ENCODE measurements around the gene DOC2B. TPM values are rescaled to one million over a fixed set of nuclear protein-coding genes. Genes with fewer than 3 reads are reported as not detected.

Gene DOC2B
- total and polyA plus RNA-seq, 2 of the 13 experiments (the other 11 are each of a cell fraction or from before 2014, with no cell fraction given), result 0.09 to 0.22 TPM

DNA sequence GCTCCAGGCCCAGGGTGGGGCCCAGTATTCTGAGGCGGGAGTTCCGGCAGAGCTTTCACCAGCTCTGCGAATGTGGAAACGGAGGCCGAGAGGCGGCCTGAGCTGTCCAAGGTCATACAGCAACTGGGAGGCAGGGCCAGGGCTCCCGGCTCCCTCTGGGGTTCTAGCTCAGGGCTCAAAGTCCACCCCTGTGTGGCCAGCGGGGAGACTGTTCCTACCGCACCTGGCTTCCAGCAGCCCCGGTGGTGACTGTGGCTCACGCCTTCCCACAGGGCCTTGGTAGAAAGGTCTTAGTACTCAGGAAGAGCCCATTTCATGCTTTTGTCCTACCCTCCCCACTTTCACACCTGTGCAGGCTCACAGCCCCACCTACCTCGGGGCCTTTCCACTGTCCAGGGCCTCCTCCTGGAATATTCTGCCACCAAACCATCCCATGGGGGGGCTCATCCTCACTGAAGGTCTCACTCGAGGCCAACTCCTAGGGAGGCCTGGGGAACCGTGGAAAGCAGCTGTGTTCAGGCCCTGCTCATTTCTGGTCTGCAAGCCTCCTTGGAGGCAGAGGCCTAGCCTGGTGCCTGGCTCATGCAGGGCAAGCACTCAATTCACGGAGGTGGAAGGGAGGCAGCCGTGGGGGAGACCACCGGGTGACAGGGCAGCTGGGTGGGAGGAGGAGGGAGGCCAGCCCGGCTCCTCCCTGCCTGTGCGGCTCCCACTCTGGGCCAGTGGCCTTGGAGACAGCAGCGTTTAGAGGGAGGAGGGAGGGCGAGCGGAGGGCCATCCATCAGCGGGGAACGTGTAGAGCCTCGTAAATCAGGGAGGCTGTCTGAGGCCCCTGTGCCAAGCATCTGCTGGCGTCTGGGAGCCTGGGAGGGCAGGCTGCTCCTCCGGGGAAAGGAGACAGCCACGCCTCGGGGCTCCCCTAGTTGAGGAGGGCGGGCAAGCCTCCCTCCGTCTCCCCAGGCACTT lies 12.7 kb upstream of the DOC2B start (continued):
- TF ChIP-seq, protein P1, sequence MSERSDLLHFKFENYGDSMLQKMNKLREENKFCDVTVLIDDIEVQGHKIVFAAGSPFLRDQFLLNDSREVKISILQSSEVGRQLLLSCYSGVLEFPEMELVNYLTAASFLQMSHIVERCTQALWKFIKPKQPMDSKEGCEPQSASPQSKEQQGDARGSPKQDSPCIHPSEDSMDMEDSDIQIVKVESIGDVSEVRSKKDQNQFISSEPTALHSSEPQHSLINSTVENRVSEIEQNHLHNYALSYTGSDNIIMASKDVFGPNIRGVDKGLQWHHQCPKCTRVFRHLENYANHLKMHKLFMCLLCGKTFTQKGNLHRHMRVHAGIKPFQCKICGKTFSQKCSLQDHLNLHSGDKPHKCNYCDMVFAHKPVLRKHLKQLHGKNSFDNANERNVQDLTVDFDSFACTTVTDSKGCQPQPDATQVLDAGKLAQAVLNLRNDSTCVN (CRISPR knock-in tag; IDR thresholded peaks at IDR 0.05; ENCODE audit: borderline replicate concordance), result peak; percentile 80
- TF ChIP-seq GPN1 (CRISPR knock-in tag; IDR thresholded peaks at IDR 0.05; ENCODE audit: borderline replicate concordance), result no peak
- no peak for TF ChIP-seq ZNF496 (CRISPR knock-in tag; IDR thresholded peaks at IDR 0.05; ENCODE audit: insufficient replicate concordance)
- TF ChIP-seq, protein P2, sequence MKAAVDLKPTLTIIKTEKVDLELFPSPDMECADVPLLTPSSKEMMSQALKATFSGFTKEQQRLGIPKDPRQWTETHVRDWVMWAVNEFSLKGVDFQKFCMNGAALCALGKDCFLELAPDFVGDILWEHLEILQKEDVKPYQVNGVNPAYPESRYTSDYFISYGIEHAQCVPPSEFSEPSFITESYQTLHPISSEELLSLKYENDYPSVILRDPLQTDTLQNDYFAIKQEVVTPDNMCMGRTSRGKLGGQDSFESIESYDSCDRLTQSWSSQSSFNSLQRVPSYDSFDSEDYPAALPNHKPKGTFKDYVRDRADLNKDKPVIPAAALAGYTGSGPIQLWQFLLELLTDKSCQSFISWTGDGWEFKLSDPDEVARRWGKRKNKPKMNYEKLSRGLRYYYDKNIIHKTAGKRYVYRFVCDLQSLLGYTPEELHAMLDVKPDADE (CRISPR knock-in tag; IDR thresholded peaks at IDR 0.05), result 0 out of 2 replicates have a peak, but pooled peaks have one; percentile 44
- no peak for TF ChIP-seq SRSF9 (IDR thresholded peaks at IDR 0.05; ENCODE audit: borderline replicate concordance, insufficient read depth, low read depth, low read length, poor library complexity, severe bottlenecking)
- TF ChIP-seq, protein P3, sequence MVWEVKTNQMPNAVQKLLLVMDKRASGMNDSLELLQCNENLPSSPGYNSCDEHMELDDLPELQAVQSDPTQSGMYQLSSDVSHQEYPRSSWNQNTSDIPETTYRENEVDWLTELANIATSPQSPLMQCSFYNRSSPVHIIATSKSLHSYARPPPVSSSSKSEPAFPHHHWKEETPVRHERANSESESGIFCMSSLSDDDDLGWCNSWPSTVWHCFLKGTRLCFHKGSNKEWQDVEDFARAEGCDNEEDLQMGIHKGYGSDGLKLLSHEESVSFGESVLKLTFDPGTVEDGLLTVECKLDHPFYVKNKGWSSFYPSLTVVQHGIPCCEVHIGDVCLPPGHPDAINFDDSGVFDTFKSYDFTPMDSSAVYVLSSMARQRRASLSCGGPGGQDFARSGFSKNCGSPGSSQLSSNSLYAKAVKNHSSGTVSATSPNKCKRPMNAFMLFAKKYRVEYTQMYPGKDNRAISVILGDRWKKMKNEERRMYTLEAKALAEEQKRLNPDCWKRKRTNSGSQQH (CRISPR knock-in tag; IDR thresholded peaks at IDR 0.05; ENCODE audit: low read depth), result no peak
- TF ChIP-seq POLR2AphosphoS2 (IDR thresholded peaks at IDR 0.05; ENCODE audit: low read depth, low read length), result no peak
- TF ChIP-seq SP140L (CRISPR knock-in tag; IDR thresholded peaks at IDR 0.05; ENCODE audit: borderline replicate concordance), result no peak
- TF ChIP-seq FOXK2 (IDR thresholded peaks at IDR 0.05), result no peak
- TF ChIP-seq, protein P4, sequence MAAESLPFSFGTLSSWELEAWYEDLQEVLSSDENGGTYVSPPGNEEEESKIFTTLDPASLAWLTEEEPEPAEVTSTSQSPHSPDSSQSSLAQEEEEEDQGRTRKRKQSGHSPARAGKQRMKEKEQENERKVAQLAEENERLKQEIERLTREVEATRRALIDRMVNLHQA (CRISPR knock-in tag; IDR thresholded peaks at IDR 0.05), result no peak
- no peak for TF ChIP-seq ZBTB3 (CRISPR knock-in tag; IDR thresholded peaks at IDR 0.05; ENCODE audit: borderline replicate concordance, low read depth)
- TF ChIP-seq TARDBP (CRISPR knock-in tag; IDR thresholded peaks at IDR 0.05), result peak; percentile 55; the same call in 1 of the 2 replicates
- no peak for TF ChIP-seq CC2D1A (CRISPR knock-in tag; IDR thresholded peaks at IDR 0.05)
- peak; percentile 39; the same call in 1 of the 2 replicates for TF ChIP-seq KAT8 (CRISPR knock-in tag; IDR thresholded peaks at IDR 0.05)
- no peak for TF ChIP-seq ZNF883 (CRISPR knock-in tag; IDR thresholded peaks at IDR 0.05; ENCODE audit: not compliant biosample characterization)
- no peak for TF ChIP-seq RARG (CRISPR knock-in tag; IDR thresholded peaks at IDR 0.05; ENCODE audit: low read depth)
- TF ChIP-seq, protein P5, sequence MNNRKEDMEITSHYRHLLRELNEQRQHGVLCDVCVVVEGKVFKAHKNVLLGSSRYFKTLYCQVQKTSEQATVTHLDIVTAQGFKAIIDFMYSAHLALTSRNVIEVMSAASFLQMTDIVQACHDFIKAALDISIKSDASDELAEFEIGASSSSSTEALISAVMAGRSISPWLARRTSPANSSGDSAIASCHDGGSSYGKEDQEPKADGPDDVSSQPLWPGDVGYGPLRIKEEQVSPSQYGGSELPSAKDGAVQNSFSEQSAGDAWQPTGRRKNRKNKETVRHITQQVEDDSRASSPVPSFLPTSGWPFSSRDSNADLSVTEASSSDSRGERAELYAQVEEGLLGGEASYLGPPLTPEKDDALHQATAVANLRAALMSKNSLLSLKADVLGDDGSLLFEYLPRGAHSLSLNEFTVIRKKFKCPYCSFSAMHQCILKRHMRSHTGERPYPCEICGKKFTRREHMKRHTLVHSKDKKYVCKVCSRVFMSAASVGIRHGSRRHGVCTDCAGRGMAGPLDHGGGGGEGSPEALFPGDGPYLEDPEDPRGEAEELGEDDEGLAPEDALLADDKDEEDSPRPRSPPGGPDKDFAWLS (CRISPR knock-in tag; IDR thresholded peaks at IDR 0.05; ENCODE audit: borderline replicate concordance), result peak; percentile 99
- TF ChIP-seq ATF7 (IDR thresholded peaks at IDR 0.05), result no peak
- TF ChIP-seq ATF7 (CRISPR knock-in tag; IDR thresholded peaks at IDR 0.05), result no peak
- TF ChIP-seq BRCA1 (CRISPR knock-in tag; IDR thresholded peaks at IDR 0.05), result no peak
- TF ChIP-seq GLI4 (CRISPR knock-in tag; IDR thresholded peaks at IDR 0.05; ENCODE audit: borderline replicate concordance), result no peak
- TF ChIP-seq ZBTB20 (CRISPR knock-in tag; IDR thresholded peaks at IDR 0.05; ENCODE audit: borderline replicate concordance, low read depth), result no peak
- TF ChIP-seq ISX (CRISPR knock-in tag; conservative IDR thresholded peaks at IDR 0.05), result no peak

Measured in HepG2 (cell line).